SHP77 (cell line): ENCODE results near the gene TULP4.

Experiments used
- DNase-seq, 2 experiments: peaks; one replicate each; lab custom pipeline; 2025; lab: John Stamatoyannopoulos, UW

Gene TULP4

DNA sequence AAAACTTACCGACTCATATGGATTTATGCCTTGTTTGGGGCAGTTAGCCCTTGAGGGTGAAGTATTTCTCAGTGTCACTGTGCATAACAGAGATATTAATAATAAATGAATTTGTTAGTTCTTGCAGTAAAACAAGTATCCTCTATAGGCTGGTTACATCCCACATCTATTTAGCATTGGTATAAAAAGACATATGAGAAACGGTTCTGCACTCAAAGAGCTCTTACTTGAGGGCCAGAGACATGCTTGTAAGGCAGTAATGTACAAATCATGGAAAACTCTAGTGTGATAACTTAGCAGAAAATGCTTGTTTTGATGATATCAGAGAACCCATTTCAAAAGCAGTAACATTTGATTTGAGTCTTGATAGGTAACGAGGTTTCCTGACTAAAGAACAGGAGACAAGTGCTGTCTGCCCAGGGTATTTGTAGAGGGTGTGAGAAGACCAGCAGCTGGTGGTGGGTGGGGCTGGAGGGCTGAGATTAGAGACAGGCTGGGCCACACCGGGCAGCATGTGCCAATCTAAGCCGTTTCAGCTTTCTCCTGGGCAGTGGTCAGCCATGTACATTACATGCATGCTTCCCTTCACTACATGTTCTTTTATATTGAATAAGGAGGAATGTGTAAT, 46.3 kb downstream of the TULP4 start:
- DNase-seq = peak; percentile 44 to 69

DNA sequence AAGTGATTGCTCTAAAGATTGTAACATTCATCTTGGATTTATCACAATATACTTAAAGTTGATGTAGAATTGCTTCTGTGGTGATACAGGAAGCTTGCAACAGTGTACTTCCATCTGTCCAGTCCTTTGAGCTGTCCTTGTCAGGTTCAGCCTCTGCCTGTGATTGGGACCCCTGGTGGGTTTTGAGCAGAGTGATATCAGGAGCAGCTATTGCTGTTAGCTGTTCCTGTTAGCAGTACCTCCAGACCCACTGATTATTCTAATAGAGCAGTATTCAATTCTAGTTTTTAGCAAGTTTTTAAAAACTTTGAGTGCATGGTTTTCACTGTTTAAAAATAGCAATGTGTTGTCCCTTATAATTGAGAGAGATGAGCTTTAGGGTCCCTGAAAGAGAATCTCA, 48.8 kb downstream of the TULP4 start:
- DNase-seq = no peak

DNA sequence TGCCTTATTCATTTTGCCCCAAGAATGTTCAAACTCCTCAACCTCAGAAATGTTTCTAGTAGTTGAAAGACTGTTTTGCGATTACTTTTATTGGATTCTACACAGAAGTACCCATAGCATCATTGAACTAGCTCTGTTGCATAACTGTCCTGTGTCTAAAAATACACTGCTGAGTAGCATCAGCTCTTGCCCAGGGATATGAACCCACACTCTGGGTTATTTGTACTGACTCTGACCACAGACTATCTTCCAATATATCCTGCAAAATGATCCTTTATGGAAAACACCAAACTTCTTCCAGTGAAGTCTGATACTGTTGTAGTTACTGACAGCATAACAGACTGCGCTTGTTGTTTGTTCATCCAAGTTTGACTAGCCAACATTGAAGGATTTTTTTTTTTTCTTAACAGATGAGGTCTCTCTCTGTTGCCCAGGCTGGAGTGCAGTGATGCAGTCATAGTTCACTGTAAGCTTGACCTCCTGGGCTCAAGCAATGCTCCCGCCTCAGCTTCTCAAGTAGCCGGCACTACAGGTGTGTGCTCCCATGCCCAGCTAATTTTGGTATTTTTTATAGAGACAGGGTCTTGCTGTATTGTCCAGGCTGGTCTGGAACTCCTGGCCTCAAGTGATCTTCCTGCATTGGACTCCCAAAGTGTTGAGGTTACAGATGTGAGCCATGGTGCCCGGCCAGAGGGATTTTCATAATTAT, 49.9 kb downstream of the TULP4 start:
- DNase-seq = no peak

DNA sequence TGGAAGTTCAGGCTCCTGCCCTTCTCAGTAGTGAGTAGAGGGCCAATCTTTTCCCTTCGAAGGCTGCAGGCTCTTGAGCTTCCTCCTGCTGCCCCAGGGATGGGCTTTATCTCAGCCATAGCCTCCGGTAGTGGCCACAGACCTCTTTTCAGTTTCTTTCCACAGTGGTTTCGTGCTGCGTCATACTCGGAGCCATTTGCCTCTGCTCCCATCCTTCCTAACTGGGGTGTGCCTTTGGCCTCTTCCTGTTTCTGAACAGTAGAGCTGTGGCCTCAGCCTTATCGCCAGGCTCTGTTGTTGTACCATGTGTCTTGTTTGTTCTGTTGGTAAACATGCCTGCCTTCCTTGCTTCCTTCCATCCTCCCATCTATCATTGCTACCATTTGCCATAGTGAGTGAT, 54.1 kb downstream of the TULP4 start:
- DNase-seq = no peak

- no peak for DNase-seq
Measured at GRCh38 chr6:158367816-158368215, 55.6 kb downstream of the TULP4 start.

GRCh38 chr6:158369241-158369640, 57.0 kb downstream of the TULP4 start:
- no peak for DNase-seq

DNA sequence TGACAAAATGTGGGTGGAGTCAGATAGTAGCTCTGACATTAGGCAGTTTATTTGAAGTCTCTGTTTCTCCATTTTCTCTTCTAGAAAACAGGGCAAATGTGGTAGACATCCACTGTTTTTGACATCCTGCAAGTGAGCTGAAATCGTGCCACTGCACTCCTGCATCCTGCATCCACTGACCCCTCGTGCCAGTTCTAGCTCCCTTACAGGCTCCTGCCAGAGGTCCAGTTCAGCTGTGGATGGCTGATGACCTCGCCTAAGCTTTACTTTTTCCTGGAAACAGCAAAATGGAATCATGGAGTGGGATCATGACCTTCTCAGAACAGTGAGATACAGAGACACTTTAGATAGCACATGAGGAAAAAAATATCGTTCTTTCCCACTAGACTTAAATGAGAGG, 58.5 kb downstream of the TULP4 start:
- no peak for DNase-seq

DNA sequence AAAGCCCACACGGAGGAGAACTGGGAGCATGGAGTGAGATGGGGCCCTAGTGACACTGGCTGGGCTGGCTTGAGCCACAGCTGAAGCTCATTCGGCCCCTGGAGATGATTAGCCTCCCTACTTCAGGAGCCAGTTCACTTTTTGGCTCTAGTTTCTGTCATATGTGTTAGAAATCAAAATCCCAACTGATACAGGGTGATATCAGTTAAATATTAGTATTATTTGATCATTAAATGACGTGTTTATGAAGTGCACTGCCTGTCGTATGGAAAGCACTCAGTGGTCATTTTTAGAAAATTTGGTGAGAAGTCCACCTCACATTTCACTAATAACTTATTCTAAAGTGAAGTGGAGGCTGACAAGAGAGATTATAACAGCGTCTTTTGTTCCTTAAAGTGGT, 59.0 kb downstream of the TULP4 start:
- DNase-seq = no peak

DNA sequence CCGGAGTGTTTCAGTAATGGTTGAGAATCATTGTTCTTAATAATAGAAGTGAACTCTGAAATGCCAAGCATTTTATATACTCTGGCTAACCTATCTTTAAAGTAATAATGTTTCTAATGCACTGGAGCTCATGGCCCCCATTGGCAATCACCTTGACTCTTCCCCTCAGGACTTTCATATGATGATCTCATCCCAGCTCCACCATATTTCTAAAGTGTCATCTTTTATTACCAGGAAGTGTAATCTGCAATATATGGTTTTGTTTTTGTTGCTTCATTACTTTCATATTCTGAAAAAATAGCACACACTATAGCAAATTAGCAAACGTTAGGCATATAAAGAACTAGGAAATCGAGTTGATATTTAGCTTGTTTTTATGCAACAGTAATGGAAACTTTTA, 60.3 kb downstream of the TULP4 start:
- DNase-seq = no peak

DNA sequence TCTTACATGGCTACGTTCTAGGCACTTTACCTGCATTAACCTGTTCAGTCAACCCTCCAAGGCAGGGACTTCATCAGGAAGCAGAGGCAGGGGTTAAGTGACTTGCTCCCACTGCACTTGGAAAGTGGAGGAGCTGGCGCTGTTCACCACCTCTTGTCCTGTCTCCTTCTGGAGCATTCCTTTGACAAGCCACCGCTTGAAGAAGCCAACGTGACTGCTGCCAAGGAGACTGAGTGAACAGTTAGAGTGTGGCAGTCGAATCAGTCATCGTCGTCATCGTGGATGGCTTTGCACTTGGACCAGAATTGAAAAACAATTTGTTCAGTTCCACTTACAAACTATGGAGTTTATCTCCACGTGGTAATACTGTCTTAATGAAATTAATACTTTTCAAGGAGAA, 60.9 kb downstream of the TULP4 start:
- no peak for DNase-seq

DNA sequence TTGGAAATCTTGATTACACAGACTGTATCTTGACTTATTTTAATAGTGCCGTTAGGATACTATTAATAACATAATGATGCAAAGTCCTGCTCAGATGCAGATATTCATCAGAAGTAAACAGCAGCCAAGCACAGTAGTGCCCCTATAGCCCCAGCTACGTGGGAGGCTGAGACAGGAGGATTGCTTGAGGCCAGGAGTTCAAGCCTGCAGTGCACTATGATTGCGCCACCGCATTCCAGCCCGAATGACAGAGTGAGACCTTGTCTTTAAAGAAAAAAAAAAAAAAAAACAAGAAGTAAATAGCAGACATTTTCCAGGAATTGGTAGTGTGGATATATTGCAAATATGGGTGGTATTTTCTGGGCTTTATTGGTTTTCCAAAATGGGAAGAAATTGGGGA, 61.8 kb downstream of the TULP4 start:
- DNase-seq = no peak

DNA sequence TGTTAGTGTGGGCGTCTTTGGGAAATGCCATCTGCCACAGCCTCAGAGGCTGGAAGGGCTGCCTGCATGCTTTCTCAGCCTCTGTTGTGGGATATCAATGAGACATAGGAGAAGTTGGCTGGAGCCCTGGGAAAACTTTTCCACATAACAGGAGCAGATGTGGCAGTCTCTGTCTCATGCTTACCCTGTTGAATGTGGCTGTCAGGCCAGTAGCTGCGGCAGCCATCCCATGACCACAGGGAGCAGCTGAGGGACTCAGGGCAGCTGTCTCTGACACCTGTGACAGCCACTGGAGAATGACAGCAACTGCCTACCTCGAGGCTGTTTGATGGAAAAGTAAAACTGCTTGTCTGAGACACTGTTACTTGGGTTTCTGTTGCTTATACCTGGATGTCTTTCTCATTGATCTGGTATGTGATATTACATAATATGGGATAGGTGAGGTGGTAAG, 64.4 kb downstream of the TULP4 start:
- DNase-seq = peak; percentile 39 to 65

GRCh38 chr6:158377860-158378259, 65.6 kb downstream of the TULP4 start:
- peak in 1 of 2 experiments; percentile 70 for DNase-seq

- DNase-seq = no peak
Measured at GRCh38 chr6:158379336-158379735, 67.1 kb downstream of the TULP4 start.

GRCh38 chr6:158381214-158381613, 68.9 kb downstream of the TULP4 start:
- no peak for DNase-seq

DNA sequence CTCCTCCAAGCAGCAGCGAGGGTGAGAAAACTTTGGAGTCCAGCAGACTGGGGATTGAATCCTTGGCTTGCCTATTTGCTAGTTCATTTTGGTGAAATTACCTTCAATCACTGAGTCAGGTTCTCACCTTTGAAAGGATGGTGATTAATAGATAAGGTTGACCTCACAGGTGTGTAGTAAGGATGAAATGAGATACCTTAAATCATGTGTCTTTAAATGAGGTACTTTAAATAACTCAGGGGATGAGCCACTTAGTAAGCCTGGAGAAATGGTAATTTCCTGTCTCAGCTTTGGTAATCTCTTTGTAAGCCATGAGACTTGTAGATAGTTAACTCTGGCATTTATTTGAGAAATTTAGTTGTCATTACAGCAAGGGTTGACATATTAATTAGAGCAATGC, 70.2 kb downstream of the TULP4 start:
- DNase-seq = no peak

GRCh38 chr6:158383057-158383456, 70.8 kb downstream of the TULP4 start:
- DNase-seq = no peak

GRCh38 chr6:158383542-158383941, 71.3 kb downstream of the TULP4 start:
- DNase-seq = no peak

GRCh38 chr6:158384671-158385110, 72.4 kb downstream of the TULP4 start:
- no peak for DNase-seq

DNA sequence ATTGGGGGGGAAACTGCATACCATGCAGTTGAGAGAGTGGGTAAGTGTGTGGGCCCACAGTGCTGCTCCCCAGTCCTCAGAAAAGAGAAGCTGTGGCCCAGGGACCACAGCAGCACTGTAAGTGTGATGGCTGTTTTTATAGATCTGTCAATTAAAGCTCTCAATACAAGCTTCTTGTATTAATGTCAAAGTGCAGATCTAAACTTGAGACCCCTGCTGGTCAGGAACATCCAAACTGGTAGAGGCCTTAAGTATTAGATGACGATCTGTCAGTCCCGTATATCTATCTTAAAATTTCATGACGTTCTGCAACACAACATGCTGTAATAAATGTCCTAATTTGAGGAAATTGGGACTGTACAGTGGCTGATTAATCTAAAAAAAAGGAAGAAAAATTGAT, 74.8 kb downstream of the TULP4 start:
- no peak for DNase-seq

- DNase-seq = no peak
Measured at GRCh38 chr6:158387578-158387977, 75.3 kb downstream of the TULP4 start.

DNA sequence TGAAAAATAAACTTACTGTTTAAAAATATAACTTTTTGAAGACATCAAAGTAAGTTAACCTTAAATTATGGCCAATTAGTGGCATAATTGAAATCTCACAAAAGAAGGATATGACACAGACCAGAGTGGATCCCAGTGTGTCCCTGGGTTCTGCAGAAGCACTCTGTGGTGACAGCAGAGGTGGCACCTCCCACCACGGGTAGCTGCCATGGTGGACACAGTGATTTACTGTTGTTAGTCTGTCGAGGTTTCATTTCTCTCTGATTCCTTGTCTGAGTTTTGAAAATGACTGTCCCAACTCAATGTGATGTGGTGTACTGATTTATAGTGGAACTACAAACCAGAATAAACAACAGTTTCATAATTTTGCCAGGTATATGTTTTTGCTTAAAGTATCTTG, 76.5 kb downstream of the TULP4 start:
- DNase-seq = no peak

GRCh38 chr6:158389193-158389919, 77.1 kb downstream of the TULP4 start:
- no peak for DNase-seq
